CD14-positive monocyte (primary cell): ENCODE measurements around the gene SLC6A6. TPM values are rescaled to one million over a fixed set of nuclear protein-coding genes. Genes with fewer than 3 reads are reported as not detected.

Source experiments
- DNase-seq, 3 donors: peaks; one replicate each; pipeline ENCODE4 v3.0.0-alpha.2; 2011 to 2022
- H2AFZ ChIP-seq: 2 replicates; pipeline ENCODE4 v1.6.0; 2012; ENCODE audit warnings: mild to moderate bottlenecking, low read depth, low read length, inconsistent platforms; ENCODE audit not compliant: insufficient read depth, poor library complexity, severe bottlenecking
- H3K27ac ChIP-seq, 2 donors: 1 replicate in 1 of 2; 2 replicates in 1 of 2; pipeline ENCODE4 v1.5.1; 2012 to 2013; ENCODE audit warnings: low read length in 2 of 2, control low read depth in 1 of 2, inconsistent platforms in 1 of 2, low read depth in 1 of 2, mild to moderate bottlenecking in 1 of 2
- H3K27me3 ChIP-seq, 2 donors: one replicate each; pipeline versions ENCODE4 v1.6.0 to v1.6.1; 2011 to 2013; ENCODE audit warnings: low read length in 2 of 2; ENCODE audit not compliant: control insufficient read depth in 2 of 2, insufficient read depth in 2 of 2
- H3K36me3 ChIP-seq, 2 donors: replicated peaks in 1 of 2; 1 replicate in 1 of 2; 2 replicates in 1 of 2; pipeline versions ENCODE4 v1.5.1 to v1.6.1; 2012 to 2013; ENCODE audit warnings: low read length in 2 of 2, control low read depth in 1 of 2, inconsistent platforms in 1 of 2, mild to moderate bottlenecking in 1 of 2; ENCODE audit not compliant: insufficient read depth in 2 of 2, control insufficient read depth in 1 of 2
- H3K4me1 ChIP-seq, 2 donors: 1 replicate in 1 of 2; 2 replicates in 1 of 2; pipeline versions ENCODE4 v1.5.1 to v1.6.1; 2012 to 2013; ENCODE audit warnings: low read length in 2 of 2, control low read depth in 1 of 2, inconsistent platforms in 1 of 2, mild to moderate bottlenecking in 1 of 2, moderate library complexity in 1 of 2; ENCODE audit not compliant: insufficient read depth in 2 of 2, control insufficient read depth in 1 of 2
- H3K4me2 ChIP-seq: replicated peaks from 2 replicates; pipeline ENCODE3; 2012; ENCODE audit warnings: low read length, moderate library complexity, mild to moderate bottlenecking; ENCODE audit not compliant: poor library complexity, severe bottlenecking; ENCODE audit errors: extremely low read depth
- H3K4me3 ChIP-seq, 3 experiments: fragments of 200-600 bp in 1 of 3; sonication (generic) in 1 of 3; replicated peaks in 1 of 3; 1 replicate in 2 of 3; 2 replicates in 1 of 3; pipeline ENCODE4 v1.5.1; 2011 to 2013; ENCODE audit warnings: low read length in 3 of 3, mild to moderate bottlenecking in 3 of 3, control low read depth in 2 of 3, low read depth in 2 of 3, inconsistent platforms in 1 of 3, moderate library complexity in 1 of 3
- H3K79me2 ChIP-seq: 2 replicates; pipeline ENCODE4 v1.6.0; 2012; ENCODE audit warnings: mild to moderate bottlenecking, control low read depth, inconsistent platforms, low read length, moderate library complexity; ENCODE audit not compliant: insufficient read depth
- H3K9ac ChIP-seq: 2 replicates; pipeline ENCODE4 v1.6.0; 2017; ENCODE audit warnings: low read length, mild to moderate bottlenecking; ENCODE audit not compliant: insufficient read depth, poor library complexity, severe bottlenecking
- H3K9me3 ChIP-seq, 2 donors: replicated peaks in 1 of 2; 1 replicate in 1 of 2; 2 replicates in 1 of 2; pipeline versions ENCODE4 v1.5.1 to v1.6.1; 2012 to 2013; ENCODE audit warnings: low read length in 2 of 2, control low read depth in 1 of 2; ENCODE audit not compliant: control insufficient read depth in 1 of 2, insufficient read depth in 1 of 2
- H4K20me1 ChIP-seq: 2 replicates; pipeline ENCODE4 v1.6.0; 2012; ENCODE audit warnings: mild to moderate bottlenecking, low read length, control low read depth, moderate library complexity; ENCODE audit not compliant: insufficient read depth
- H3K27ac Mint-ChIP-seq, 7 donors: one replicate each; pipeline ENCODE4 v1.8.0; 2020; ENCODE audit warnings: mild to moderate bottlenecking in 7 of 7, mixed read lengths in 7 of 7, moderate library complexity in 6 of 7, inconsistent platforms in 2 of 7
- H3K27me3 Mint-ChIP-seq, 3 donors: one replicate each; pipeline ENCODE4 v1.8.0; 2021 to 2022; ENCODE audit warnings: low read depth in 3 of 3, mild to moderate bottlenecking in 3 of 3, mixed read lengths in 3 of 3, moderate library complexity in 3 of 3, inconsistent platforms in 1 of 3
- H3K36me3 Mint-ChIP-seq, 2 donors: one replicate each; pipeline ENCODE4 v1.8.0; 2020; ENCODE audit warnings: mixed read lengths in 2 of 2, inconsistent platforms in 1 of 2, mild to moderate bottlenecking in 1 of 2
- H3K4me1 Mint-ChIP-seq: one replicate; pipeline ENCODE4 v1.8.0; 2020; ENCODE audit warnings: mild to moderate bottlenecking, mixed read lengths
- H3K4me3 Mint-ChIP-seq, 2 donors: one replicate each; pipeline ENCODE4 v1.8.0; 2020; ENCODE audit warnings: mild to moderate bottlenecking in 2 of 2, mixed read lengths in 2 of 2, moderate library complexity in 1 of 2
- H3K9me3 Mint-ChIP-seq, 7 donors: one replicate each; pipeline ENCODE4 v1.8.0; 2020 to 2022; ENCODE audit warnings: mixed read lengths in 7 of 7, mild to moderate bottlenecking in 6 of 7, moderate library complexity in 6 of 7, inconsistent platforms in 2 of 7
- CTCF ChIP-seq: fragments of 200-600 bp; IDR thresholded peaks from one replicate; pipeline ENCODE4 v1.8.0; 2022; ENCODE audit warnings: antibody characterized with exemption, mild to moderate bottlenecking
- WGBS: methylation state at CpG from one replicate; pipeline ENCODE4 v1.1.5; 2013; ENCODE audit warnings: missing lambda C conversion rate; ENCODE audit not compliant: insufficient coverage; 5-methylcytosine and 5-hydroxymethylcytosine counted together
- intact Hi-C, 2 donors: fragments of 100-400 bp; cut with micrococcal nuclease; formaldehyde crosslinking; loops; one replicate each; pipeline versions ENCODE4 v1.15.0 to v1.15.1; 2023
- polyA plus RNA-seq, 3 donors: library from polyadenylated mRNA; depleted of rRNA in 1 of 3; unstranded in 2 of 3; stranded (reverse) in 1 of 3; fragments of 300-500 nt in 2 of 3; fragments of >200 nt in 1 of 3; fragmentation: Illumina TruSeq in 2 of 3; gene quantifications; 1 replicate in 2 of 3; 2 replicates in 1 of 3; pipeline ENCODE4 v1.2.3, GENCODE V29; 2012 to 2021

SLC6A6 gene
- polyA plus RNA-seq, 3 donors: 18.4 to 136 (median 24.5) TPM

GRCh38 chr3:14497321-14497720 is 94.9 kb downstream of the SLC6A6 start:
- no peaks in the 10 kb centered on the region for H4K20me1 ChIP-seq
- H3K9ac ChIP-seq: no peak overlapping the region
- no peak for TF ChIP-seq CTCF
- no peak overlapping the region for H3K4me2 ChIP-seq
- no peak overlapping the region for H2AFZ ChIP-seq
- no peaks in the 10 kb centered on the region for H3K36me3 Mint-ChIP-seq
- no peaks in the 10 kb centered on the region for H3K36me3 ChIP-seq
- DNase-seq: no peak
- WGBS: 67% methylated on average over 10 of the region's 10 CpGs
- no peak overlapping the region for H3K27ac ChIP-seq
- H3K9me3 Mint-ChIP-seq: peaks cover 1 to 7% (median 5%) of the 10 kb centered on the region in 7 donors
- no peaks in the 10 kb centered on the region for H3K4me1 Mint-ChIP-seq
- no peaks in the 10 kb centered on the region for H3K79me2 ChIP-seq
- peaks cover 5 to 6% (median 5%) of the 10 kb centered on the region in 3 donors for H3K27me3 Mint-ChIP-seq
- no peaks in the 10 kb centered on the region for H3K4me1 ChIP-seq
- no peaks in the 10 kb centered on the region for H3K27me3 ChIP-seq
- no peak overlapping the region for H3K27ac Mint-ChIP-seq
- intact Hi-C loops: no loop called here
- no peak overlapping the region for H3K4me3 ChIP-seq
- peaks cover 4% of the 10 kb centered on the region in 2 donors for H3K9me3 ChIP-seq
- H3K4me3 Mint-ChIP-seq: no peak overlapping the region

- peak overlapping the region in 1 of 7 donors; percentile 36 for H3K27ac Mint-ChIP-seq
- no peak for TF ChIP-seq CTCF
These were observed 100.1 kb downstream of the SLC6A6 start for GRCh38 chr3:14502472-14502871.

More at GRCh38 chr3:14502472-14502871, 100.1 kb downstream of the SLC6A6 start:
- H3K4me2 ChIP-seq: no peak overlapping the region
- no peaks in the 10 kb centered on the region for H3K4me1 Mint-ChIP-seq
- no peaks in the 10 kb centered on the region for H3K36me3 Mint-ChIP-seq
- no peaks in the 10 kb centered on the region for H3K4me1 ChIP-seq
- no peak overlapping the region for H3K27ac ChIP-seq
- no peak for DNase-seq
- peaks cover 5 to 17% (median 9%) of the 10 kb centered on the region in 7 donors for H3K9me3 Mint-ChIP-seq
- peaks cover 4 to 8% (median 5%) of the 10 kb centered on the region in 3 donors for H3K27me3 Mint-ChIP-seq
- no peak overlapping the region for H3K9ac ChIP-seq
- no peak overlapping the region for H2AFZ ChIP-seq
- no peaks in the 10 kb centered on the region for H3K79me2 ChIP-seq
- H3K27me3 ChIP-seq: no peaks in the 10 kb centered on the region
- H3K36me3 ChIP-seq: no peaks in the 10 kb centered on the region
- no peak overlapping the region for H3K4me3 Mint-ChIP-seq
- no peaks in the 10 kb centered on the region for H4K20me1 ChIP-seq
- no peak overlapping the region for H3K4me3 ChIP-seq
- H3K9me3 ChIP-seq: peaks cover 4 to 9% of the 10 kb centered on the region in 2 donors
- intact Hi-C loops: no loop called here
